GM12878 (cell line): ENCODE results near the gene ACYP2. TPM values are rescaled to one million over a fixed set of nuclear protein-coding genes. Genes with fewer than 3 reads are reported as not detected.

Source experiments
- ATAC-seq: fragments of 200-7000 bp; cut with Tn5 transposase; 3 replicates; pipeline ENCODE4 v1.9.1; 2020; ENCODE audit warnings: mild to moderate bottlenecking, moderate library complexity
- BruUV-seq: library from RNA; stranded (reverse); fragments of 400-500 nt; replicated peaks from 2 replicates; lab custom pipeline; 2021; lab: Mats Ljungman, UMichigan
- CTCF ChIA-PET: fragments of 300-600 bp; sonication (Branson Sonifier 250); formaldehyde crosslinking; extraction: SDS; loops from one replicate; lab custom pipeline; 2021; ENCODE audit warnings: inconsistent platforms; lab: Yijun Ruan, JAX
- POLR2A ChIA-PET: fragments of 350-600 bp; formaldehyde crosslinking; extraction: SDS; loops from one replicate; lab custom pipeline; 2021; ENCODE audit warnings: inconsistent platforms; lab: Charles Lee
- RAD21 ChIA-PET: fragments of 300-600 bp; sonication (Branson Sonifier 250); formaldehyde crosslinking; loops from one replicate; lab custom pipeline; 2023; ENCODE audit warnings: antibody characterized with exemption; ENCODE audit not compliant: unreplicated experiment; lab: Charles Lee
- SMC1A ChIA-PET: fragments of 300-600 bp; sonication (Branson Sonifier 250); formaldehyde crosslinking; loops from one replicate; lab custom pipeline; 2023; ENCODE audit not compliant: unreplicated experiment, uncharacterized antibody; lab: Charles Lee
- DNase-seq: peaks from one replicate; pipeline ENCODE4 v3.0.0-alpha.2; 2011; ENCODE audit warnings: low read depth, low spot score
- FAIRE-seq: peaks from 3 replicates; lab custom pipeline; 2011; peaks lifted over from hg19 to GRCh38; lab: Jason Lieb, UNC
- H2AFZ ChIP-seq: 2 replicates; pipeline ENCODE4 v1.6.0; 2011; ENCODE audit warnings: low read depth, low read length, control low read depth; ENCODE audit not compliant: control insufficient read depth
- H3K27ac ChIP-seq: 2 replicates; pipeline ENCODE4 v1.5.1; 2011; ENCODE audit warnings: control low read depth; ENCODE audit not compliant: control insufficient read depth, insufficient read depth
- H3K27me3 ChIP-seq, 2 experiments: replicated peaks in 1 of 2; 2 replicates each; pipeline versions ENCODE4 v1.6.0 to v1.6.1; 2011; ENCODE audit warnings: low read length in 1 of 2; ENCODE audit not compliant: control insufficient read depth in 2 of 2, insufficient read depth in 2 of 2
- H3K36me3 ChIP-seq, 2 experiments: 2 replicates each; pipeline ENCODE4 v1.5.1; 2011; ENCODE audit warnings: low read length in 1 of 2; ENCODE audit not compliant: control insufficient read depth in 2 of 2, insufficient read depth in 2 of 2
- H3K4me1 ChIP-seq: 2 replicates; pipeline ENCODE4 v1.6.1; 2011; ENCODE audit warnings: mild to moderate bottlenecking, low read length, moderate library complexity, mixed read lengths; ENCODE audit not compliant: control insufficient read depth, insufficient read depth
- H3K4me2 ChIP-seq: 2 replicates; pipeline ENCODE4 v1.6.0; 2011; ENCODE audit warnings: control low read depth; ENCODE audit not compliant: control insufficient read depth, insufficient read depth
- H3K4me3 ChIP-seq: fragments of 200-600 bp; sonication (generic); 2 replicates; pipeline ENCODE4 v1.5.1; 2016
- H3K79me2 ChIP-seq: 2 replicates; pipeline ENCODE4 v1.6.0; 2011; ENCODE audit warnings: low read length; ENCODE audit not compliant: control insufficient read depth, insufficient read depth
- H3K9ac ChIP-seq: 2 replicates; pipeline ENCODE4 v1.8.0; 2011; ENCODE audit warnings: low read length, control low read depth, mixed read lengths; ENCODE audit not compliant: control insufficient read depth, insufficient read depth
- H3K9me3 ChIP-seq: replicated peaks from 3 replicates; pipeline ENCODE4 v1.5.1; 2011; ENCODE audit warnings: mild to moderate bottlenecking, low read length; ENCODE audit not compliant: control insufficient read depth, insufficient read depth
- H4K20me1 ChIP-seq: 2 replicates; pipeline ENCODE4 v1.6.0; 2011; ENCODE audit not compliant: control insufficient read depth, insufficient read depth
- EGR1 ChIP-seq, 2 experiments: IDR thresholded peaks; 1 replicate in 1 of 2; 2 replicates in 1 of 2; pipeline ENCODE4 v1.6.1; 2011 to 2012; ENCODE audit warnings: low read depth in 2 of 2, low read length in 2 of 2, borderline replicate concordance in 1 of 2, mild to moderate bottlenecking in 1 of 2, moderate library complexity in 1 of 2
- ESRRA ChIP-seq: IDR thresholded peaks from 2 replicates; pipeline ENCODE4 v1.6.1; 2012; ENCODE audit warnings: mild to moderate bottlenecking, low read length, improper control_type of control experiment
- FOXM1 ChIP-seq: IDR thresholded peaks from 2 replicates; pipeline ENCODE4 v1.6.1; 2012; ENCODE audit warnings: low read depth, mild to moderate bottlenecking, inconsistent platforms, low read length, moderate library complexity
- HCFC1 ChIP-seq: fragments of 150-350 bp; IDR thresholded peaks from 2 replicates; pipeline ENCODE4 v1.6.1; 2014; ENCODE audit warnings: low read length
- MAX ChIP-seq: IDR thresholded peaks from 2 replicates; pipeline ENCODE4 v1.6.1; 2012; ENCODE audit warnings: low read depth, low read length, improper control_type of control experiment
- MEF2B ChIP-seq: fragments of 450-650 bp; IDR thresholded peaks from 2 replicates; pipeline ENCODE4 v1.6.1; 2018; ENCODE audit warnings: mild to moderate bottlenecking, moderate library complexity; ENCODE audit not compliant: partially characterized antibody, poor library complexity, severe bottlenecking
- NKRF ChIP-seq: fragments of 450-650 bp; conservative IDR thresholded peaks from 2 replicates; pipeline ENCODE4 v1.6.1; 2017; ENCODE audit warnings: mild to moderate bottlenecking, moderate library complexity
- NR2F1 ChIP-seq: fragments of 450-650 bp; conservative IDR thresholded peaks from 2 replicates; pipeline ENCODE4 v1.6.1; 2017; ENCODE audit warnings: mild to moderate bottlenecking
- POLR2A ChIP-seq: IDR thresholded peaks from 2 replicates; pipeline ENCODE4 v1.6.1; 2011; ENCODE audit warnings: low read depth, mild to moderate bottlenecking, low read length
- RAD51 ChIP-seq: fragments of 450-650 bp; IDR thresholded peaks from 2 replicates; pipeline ENCODE4 v1.6.1; 2016; ENCODE audit warnings: moderate library complexity, mild to moderate bottlenecking, inconsistent platforms
- SMARCA5 ChIP-seq: fragments of 450-650 bp; IDR thresholded peaks from 2 replicates; pipeline ENCODE4 v1.6.1; 2017; ENCODE audit warnings: mild to moderate bottlenecking
- USF1 ChIP-seq: IDR thresholded peaks from 2 replicates; pipeline ENCODE4 v1.6.1; 2011; ENCODE audit warnings: borderline replicate concordance, low read depth, mild to moderate bottlenecking, moderate library complexity, mixed read lengths, low read length; ENCODE audit not compliant: insufficient read depth; ENCODE audit errors: extremely low read length
- WGBS: methylation state at CpG from one replicate; pipeline ENCODE4 v1.1.6; 2016; ENCODE audit warnings: low lambda C conversion rate; ENCODE audit not compliant: insufficient replicate concordance, insufficient coverage; ENCODE audit errors: missing lambda C conversion rate; 5-methylcytosine and 5-hydroxymethylcytosine counted together
- in situ Hi-C: fragments of 300-500 bp; cut with MboI; formaldehyde crosslinking; loops from 9 replicates; pipeline ENCODE4 v1.14.3; 2018; ENCODE audit warnings: mixed read lengths
- intact Hi-C: fragments of 100-400 bp; cut with micrococcal nuclease; formaldehyde crosslinking; loops from one replicate; pipeline ENCODE4 v1.14.2; 2022; ENCODE audit not compliant: unreplicated experiment
- polyA plus RNA-seq, 11 experiments: library from polyadenylated mRNA; depleted of rRNA in 4 of 11; unstranded in 6 of 11; stranded (reverse) in 5 of 11; fragments of >200 nt; fragmentation: Nextera tagmentation in 4 of 11; fragmentation: Illumina TruSeq in 1 of 11; extraction: Ambion mirVana in 4 of 11; extraction: Trizol in 1 of 11; gene quantifications; 1 replicate in 1 of 11; 2 replicates in 10 of 11; pipeline versions ENCODE4 v1.2.1 to v1.2.3, GENCODE V29; 2011 to 2016; ENCODE audit warnings: inconsistent platforms in 2 of 11, missing spikeins in 2 of 11, low read depth in 1 of 11
- total RNA-seq, 4 experiments: library from RNA; depleted of rRNA in 3 of 4; stranded (reverse); fragments of >200 nt in 3 of 4; fragmentation: Illumina TruSeq in 1 of 4; extraction: Trizol in 1 of 4; gene quantifications; 2 replicates each; pipeline versions ENCODE4 v1.2.1 to v1.2.3, GENCODE V29; 2013 to 2021
- TF ChIP-seq, protein P1 (sequence below): IDR thresholded peaks from 2 replicates; pipeline ENCODE4 v1.6.1; 2012; ENCODE audit warnings: low read depth, low read length, improper control_type of control experiment
- TF ChIP-seq, protein P2 (sequence below): fragments of 450-650 bp; IDR thresholded peaks from 2 replicates; pipeline ENCODE4 v1.6.1; 2016; ENCODE audit warnings: mild to moderate bottlenecking

The ACYP2 gene
- total and polyA plus RNA-seq, 10 of the 15 experiments (the other 5 are each of a cell fraction or from before 2014, with no cell fraction given): 4.2 to 16.3 (median 9.0) TPM

- TF ChIP-seq NKRF (no peak), EGR1 (IDR thresholded peaks at IDR 0.05; ENCODE audit: borderline replicate concordance in 1 of 2, low read depth in 2 of 2, low read length in 2 of 2) (no peak), NR2F1 (no peak)
These were observed 144.2 kb downstream of the ACYP2 start (continued) for GRCh38 chr2:54259413-54260240.

DNA sequence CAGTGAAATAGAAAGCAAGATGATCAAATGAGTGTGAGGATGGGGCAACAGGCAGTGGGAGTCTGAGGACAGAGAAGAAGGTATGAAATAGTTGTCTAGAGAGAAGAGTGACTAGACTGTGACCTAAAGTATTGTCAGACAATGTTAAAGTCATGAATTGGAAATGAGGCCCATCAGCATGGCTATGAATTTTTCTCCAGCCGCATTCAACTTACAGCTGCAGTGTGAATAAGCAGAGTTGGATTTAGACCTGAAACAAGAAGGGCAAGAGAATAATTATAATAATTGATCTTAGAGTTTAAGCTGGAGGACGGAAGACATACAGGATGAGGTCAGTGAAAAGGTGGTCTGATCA is 144.8 kb downstream of the ACYP2 start:
- ChIA-PET RAD21 (interaction anchor here (1.0 kb wide), 1 partner anchor 21 kb away, joined by 4 read pairs; no protein-coding TSS in a partner anchor), POLR2A (interaction anchor here (0.8 kb wide), 1 partner anchor 12 kb away, joined by 3 read pairs; no protein-coding TSS in a partner anchor), CTCF (no interaction called here), SMC1A (interaction anchor here (1.1 to 1.7 kb wide), 3 partner anchors 9 to 243 kb away, joined by 3 to 4 read pairs (median 4); no protein-coding TSS in a partner anchor)
- Histone ChIP-seq H3K9me3 (no peaks in the 10 kb centered on the region; the same call in 2 of the 3 replicates), H3K4me2 (no peak overlapping the region; the same call in 1 of the 2 replicates), H3K27me3 (no peaks in the 10 kb centered on the region), H4K20me1 (no peaks in the 10 kb centered on the region), H3K4me1 (peaks cover 6% of the 10 kb centered on the region), H3K79me2 (no peaks in the 10 kb centered on the region), H3K9ac (no peak overlapping the region), H3K27ac (no peak overlapping the region), H3K4me3 (no peak overlapping the region), H2AFZ (no peak overlapping the region), H3K36me3 (no peaks in the 10 kb centered on the region)
- in situ Hi-C loops: no loop called here
- DNase-seq (no peak), FAIRE-seq (no peak), ATAC-seq (no peak)
- intact Hi-C loops: no loop called here
- WGBS: 76% methylated on average over 2 of the region's 2 CpGs
- BruUV-seq: no TSS peak
- no peak for TF ChIP-seq SMARCA5
- TF ChIP-seq, protein P1, sequence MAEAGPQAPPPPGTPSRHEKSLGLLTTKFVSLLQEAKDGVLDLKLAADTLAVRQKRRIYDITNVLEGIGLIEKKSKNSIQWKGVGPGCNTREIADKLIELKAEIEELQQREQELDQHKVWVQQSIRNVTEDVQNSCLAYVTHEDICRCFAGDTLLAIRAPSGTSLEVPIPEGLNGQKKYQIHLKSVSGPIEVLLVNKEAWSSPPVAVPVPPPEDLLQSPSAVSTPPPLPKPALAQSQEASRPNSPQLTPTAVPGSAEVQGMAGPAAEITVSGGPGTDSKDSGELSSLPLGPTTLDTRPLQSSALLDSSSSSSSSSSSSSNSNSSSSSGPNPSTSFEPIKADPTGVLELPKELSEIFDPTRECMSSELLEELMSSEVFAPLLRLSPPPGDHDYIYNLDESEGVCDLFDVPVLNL: no peak
- TF ChIP-seq FOXM1: no peak
- no peak for TF ChIP-seq USF1
- TF ChIP-seq, protein P2, sequence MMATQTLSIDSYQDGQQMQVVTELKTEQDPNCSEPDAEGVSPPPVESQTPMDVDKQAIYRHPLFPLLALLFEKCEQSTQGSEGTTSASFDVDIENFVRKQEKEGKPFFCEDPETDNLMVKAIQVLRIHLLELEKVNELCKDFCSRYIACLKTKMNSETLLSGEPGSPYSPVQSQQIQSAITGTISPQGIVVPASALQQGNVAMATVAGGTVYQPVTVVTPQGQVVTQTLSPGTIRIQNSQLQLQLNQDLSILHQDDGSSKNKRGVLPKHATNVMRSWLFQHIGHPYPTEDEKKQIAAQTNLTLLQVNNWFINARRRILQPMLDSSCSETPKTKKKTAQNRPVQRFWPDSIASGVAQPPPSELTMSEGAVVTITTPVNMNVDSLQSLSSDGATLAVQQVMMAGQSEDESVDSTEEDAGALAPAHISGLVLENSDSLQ: no peak
- TF ChIP-seq ESRRA: no peak
- no peak for TF ChIP-seq POLR2A
- no peak for TF ChIP-seq MEF2B
- TF ChIP-seq HCFC1: no peak
- TF ChIP-seq MAX: no peak
- no peak for TF ChIP-seq RAD51
